IgD-negative memory B cell (primary cell): Measurements from ENCODE around the gene DOCK10. TPM values are rescaled to one million over a fixed set of nuclear protein-coding genes. Genes with fewer than 3 reads are reported as not detected.

Source experiments
- H3K27ac Mint-ChIP-seq, 3 donors: one replicate each; pipeline ENCODE4 v1.8.0; 2020 to 2022; ENCODE audit warnings: mild to moderate bottlenecking in 3 of 3, mixed read lengths in 3 of 3, moderate library complexity in 1 of 3
- H3K27me3 Mint-ChIP-seq: one replicate; pipeline ENCODE4 v1.8.0; 2021; ENCODE audit warnings: mixed read lengths
- H3K36me3 Mint-ChIP-seq: one replicate; pipeline ENCODE4 v1.8.0; 2020; ENCODE audit warnings: mild to moderate bottlenecking, mixed read lengths
- H3K4me1 Mint-ChIP-seq, 3 donors: one replicate each; pipeline ENCODE4 v1.8.0; 2020 to 2022; ENCODE audit warnings: mixed read lengths in 3 of 3, mild to moderate bottlenecking in 1 of 3
- H3K4me3 Mint-ChIP-seq, 4 donors: one replicate each; pipeline ENCODE4 v1.8.0; 2020 to 2022; ENCODE audit warnings: mild to moderate bottlenecking in 4 of 4, mixed read lengths in 4 of 4, moderate library complexity in 3 of 4
- H3K9me3 Mint-ChIP-seq, 3 donors: one replicate each; pipeline ENCODE4 v1.8.0; 2020 to 2021; ENCODE audit warnings: mixed read lengths in 3 of 3, mild to moderate bottlenecking in 1 of 3
- polyA plus RNA-seq: library from polyadenylated mRNA; unstranded; fragments of 300-500 nt; fragmentation: Illumina TruSeq; gene quantifications from one replicate; pipeline ENCODE4 v1.2.3, GENCODE V29; 2021

The DOCK10 gene
- 26.9 TPM for polyA plus RNA-seq

- no peaks in the 10 kb centered on the region for H3K9me3 Mint-ChIP-seq
- H3K36me3 Mint-ChIP-seq: no peaks in the 10 kb centered on the region
- peak within 1 kb of the TSS; percentile 75 to 99 (median 98) for H3K27ac Mint-ChIP-seq
- peaks cover 30 to 47% (median 43%) of the 10 kb centered on the region in 3 donors for H3K4me1 Mint-ChIP-seq
- H3K27me3 Mint-ChIP-seq: peaks cover 3% of the 10 kb centered on the region
- H3K4me3 Mint-ChIP-seq: peak within 1 kb of the TSS; percentile 91 to 98 (median 98)
Measured at GRCh38 chr2:225041851-225042799, at the start of gene DOCK10. Gene DOCK10, minus strand, starts transcription at chr2:225042468. Its CDS starts 94 bp downstream, at chr2:225042374.

- Mint-ChIP-seq H3K27me3 (peaks cover 6% of the 10 kb centered on the region), H3K36me3 (peaks cover 3% of the 10 kb centered on the region), H3K4me1 (no peaks in the 10 kb centered on the region), H3K27ac (no peak overlapping the region), H3K9me3 (peaks cover 0 to 4% (median 0%) of the 10 kb centered on the region in 3 donors), H3K4me3 (no peak overlapping the region)
Measured at GRCh38 chr2:225091336-225091735, 49.1 kb upstream of the DOCK10 start.

DNA sequence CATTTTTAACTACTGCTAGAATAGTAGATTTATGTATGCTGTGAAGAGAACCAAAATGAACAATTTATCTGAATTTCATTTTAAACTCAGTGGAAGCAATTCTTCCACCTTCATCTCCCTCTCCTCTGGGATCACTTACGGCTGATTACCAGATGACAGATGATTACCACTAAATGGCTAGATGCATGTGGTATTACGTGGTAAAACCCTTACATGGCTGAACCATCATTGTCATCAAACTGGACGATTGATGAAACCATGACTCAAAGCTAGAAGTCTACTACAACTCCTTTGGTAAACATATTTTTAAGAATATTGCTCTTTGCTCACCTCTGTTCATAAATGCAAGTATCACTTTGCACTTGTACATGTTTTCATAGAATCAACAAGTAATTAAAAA is 48.5 kb upstream of the DOCK10 start:
- peaks cover 3% of the 10 kb centered on the region for H3K36me3 Mint-ChIP-seq
- H3K27me3 Mint-ChIP-seq: peaks cover 6% of the 10 kb centered on the region
- H3K27ac Mint-ChIP-seq: no peak overlapping the region
- H3K4me3 Mint-ChIP-seq: no peak overlapping the region
- H3K4me1 Mint-ChIP-seq: no peaks in the 10 kb centered on the region
- peaks cover 0 to 4% (median 0%) of the 10 kb centered on the region in 3 donors for H3K9me3 Mint-ChIP-seq

DNA sequence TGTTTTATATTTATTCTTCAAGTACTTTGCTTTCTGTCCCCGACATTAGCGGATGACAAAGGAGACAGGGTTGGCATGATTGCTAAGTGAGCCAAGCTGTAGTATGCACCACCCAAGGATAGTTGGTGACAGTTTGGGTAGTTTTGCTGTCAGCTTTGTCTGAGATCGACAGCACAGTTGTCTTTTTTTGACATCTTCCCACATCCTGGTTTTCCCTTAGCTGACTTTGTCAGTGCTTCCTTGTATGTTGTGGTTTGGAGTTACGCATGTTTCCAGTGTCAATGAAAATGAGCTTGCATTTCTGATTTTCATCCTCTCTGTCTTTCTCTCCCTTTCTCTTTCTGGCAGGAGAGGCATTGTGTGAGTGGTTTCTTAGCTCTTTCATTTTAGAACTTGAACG is 44.6 kb upstream of the DOCK10 start:
- Mint-ChIP-seq H3K27me3 (peaks cover 3% of the 10 kb centered on the region), H3K4me3 (no peak overlapping the region), H3K36me3 (no peaks in the 10 kb centered on the region), H3K4me1 (no peaks in the 10 kb centered on the region), H3K9me3 (peaks cover 0 to 2% (median 0%) of the 10 kb centered on the region in 3 donors), H3K27ac (no peak overlapping the region)

- Mint-ChIP-seq H3K27ac (no peak overlapping the region), H3K27me3 (peaks cover 3% of the 10 kb centered on the region), H3K4me3 (no peak overlapping the region), H3K9me3 (peaks cover 0 to 2% (median 0%) of the 10 kb centered on the region in 3 donors), H3K4me1 (no peaks in the 10 kb centered on the region), H3K36me3 (no peaks in the 10 kb centered on the region)
Measured at GRCh38 chr2:225086439-225086838, 44.2 kb upstream of the DOCK10 start.

DNA sequence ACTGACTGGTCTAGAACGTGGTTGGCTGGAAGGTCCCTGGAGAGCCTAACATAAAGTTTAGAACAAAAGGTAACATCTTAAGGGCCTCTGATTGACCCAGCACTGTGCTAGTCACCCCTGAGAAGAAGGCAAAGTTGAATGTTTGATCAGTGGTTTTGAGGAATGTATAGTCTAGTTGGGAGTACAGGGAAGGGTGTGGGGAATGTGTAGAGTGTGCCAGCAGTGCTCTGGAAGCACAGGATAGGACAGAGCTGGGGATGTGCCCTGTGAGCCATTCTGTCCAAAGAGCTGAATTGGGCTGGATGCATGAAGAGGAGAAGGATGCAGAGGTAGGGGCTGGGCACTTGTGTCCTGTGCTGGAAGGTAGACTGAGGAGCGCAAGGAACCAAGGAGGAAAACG is 41.0 kb upstream of the DOCK10 start:
- H3K9me3 Mint-ChIP-seq: peaks cover 0 to 2% (median 0%) of the 10 kb centered on the region in 3 donors
- H3K27me3 Mint-ChIP-seq: peaks cover 4% of the 10 kb centered on the region
- H3K4me1 Mint-ChIP-seq: no peaks in the 10 kb centered on the region
- no peak overlapping the region for H3K27ac Mint-ChIP-seq
- H3K36me3 Mint-ChIP-seq: no peaks in the 10 kb centered on the region
- H3K4me3 Mint-ChIP-seq: no peak overlapping the region

- H3K9me3 Mint-ChIP-seq: no peaks in the 10 kb centered on the region
- H3K27me3 Mint-ChIP-seq: peaks cover 1% of the 10 kb centered on the region
- no peak overlapping the region for H3K4me3 Mint-ChIP-seq
- H3K27ac Mint-ChIP-seq: no peak overlapping the region
- no peaks in the 10 kb centered on the region for H3K4me1 Mint-ChIP-seq
- H3K36me3 Mint-ChIP-seq: no peaks in the 10 kb centered on the region
Measured at GRCh38 chr2:225076125-225076524, 33.9 kb upstream of the DOCK10 start.

- no peak overlapping the region for H3K27ac Mint-ChIP-seq
- no peaks in the 10 kb centered on the region for H3K9me3 Mint-ChIP-seq
- H3K27me3 Mint-ChIP-seq: no peaks in the 10 kb centered on the region
- no peaks in the 10 kb centered on the region for H3K4me1 Mint-ChIP-seq
- no peaks in the 10 kb centered on the region for H3K36me3 Mint-ChIP-seq
- no peak overlapping the region for H3K4me3 Mint-ChIP-seq
Measured at GRCh38 chr2:225074919-225075681, 32.8 kb upstream of the DOCK10 start.

DNA sequence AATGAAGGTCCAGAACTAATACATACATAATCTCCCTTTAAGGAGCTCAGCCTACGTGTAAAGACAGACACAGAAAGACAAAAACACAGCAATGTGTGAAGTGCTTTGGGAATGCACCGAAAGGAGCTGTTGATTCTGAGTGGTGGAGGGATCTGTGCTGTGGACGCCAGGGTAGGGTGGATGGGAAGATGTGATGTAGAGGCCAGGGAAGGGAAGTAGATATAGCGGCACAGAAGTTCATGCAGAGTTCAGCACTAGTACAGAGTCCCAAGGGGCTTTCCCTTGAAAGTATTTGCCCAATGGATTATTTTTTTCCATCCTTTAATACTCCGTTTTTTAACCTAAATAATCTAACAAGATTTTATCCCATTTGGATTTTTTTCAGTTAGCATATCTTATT is 32.1 kb upstream of the DOCK10 start:
- no peak overlapping the region for H3K27ac Mint-ChIP-seq
- H3K4me1 Mint-ChIP-seq: no peaks in the 10 kb centered on the region
- no peak overlapping the region for H3K4me3 Mint-ChIP-seq
- H3K9me3 Mint-ChIP-seq: no peaks in the 10 kb centered on the region
- H3K36me3 Mint-ChIP-seq: no peaks in the 10 kb centered on the region
- H3K27me3 Mint-ChIP-seq: peaks cover 1% of the 10 kb centered on the region

DNA sequence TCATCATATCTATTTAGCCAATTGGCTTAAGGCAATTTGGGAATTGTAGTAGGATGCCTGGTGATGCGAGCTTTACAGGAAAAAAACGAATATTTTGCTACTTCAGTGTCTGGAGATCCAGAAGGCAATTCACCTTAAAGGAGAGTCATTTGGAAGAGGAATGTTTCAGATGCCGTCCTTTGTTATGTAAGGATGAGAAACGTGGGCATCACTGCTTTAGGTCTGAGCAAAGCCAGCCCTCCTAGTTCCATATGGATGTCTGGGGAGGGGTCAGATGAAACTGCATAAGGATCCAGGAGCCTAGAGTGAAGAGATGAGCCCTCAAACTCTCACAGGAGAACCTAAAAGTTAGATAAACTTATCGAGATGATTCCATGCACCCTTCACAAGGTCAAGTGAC is 30.9 kb upstream of the DOCK10 start:
- Mint-ChIP-seq H3K27me3 (peaks cover 5% of the 10 kb centered on the region), H3K36me3 (no peaks in the 10 kb centered on the region), H3K4me3 (no peak overlapping the region), H3K27ac (peak overlapping the region in 1 of 3 donors; percentile 59), H3K4me1 (no peaks in the 10 kb centered on the region), H3K9me3 (peaks cover 0 to 2% (median 2%) of the 10 kb centered on the region in 3 donors)

- no peaks in the 10 kb centered on the region for H3K4me1 Mint-ChIP-seq
- H3K27ac Mint-ChIP-seq: no peak overlapping the region
- peaks cover 5% of the 10 kb centered on the region for H3K27me3 Mint-ChIP-seq
- H3K9me3 Mint-ChIP-seq: peaks cover 0 to 8% (median 5%) of the 10 kb centered on the region in 3 donors
- H3K4me3 Mint-ChIP-seq: no peak overlapping the region
- H3K36me3 Mint-ChIP-seq: no peaks in the 10 kb centered on the region
Measured at GRCh38 chr2:225072444-225072843, 30.2 kb upstream of the DOCK10 start.

DNA sequence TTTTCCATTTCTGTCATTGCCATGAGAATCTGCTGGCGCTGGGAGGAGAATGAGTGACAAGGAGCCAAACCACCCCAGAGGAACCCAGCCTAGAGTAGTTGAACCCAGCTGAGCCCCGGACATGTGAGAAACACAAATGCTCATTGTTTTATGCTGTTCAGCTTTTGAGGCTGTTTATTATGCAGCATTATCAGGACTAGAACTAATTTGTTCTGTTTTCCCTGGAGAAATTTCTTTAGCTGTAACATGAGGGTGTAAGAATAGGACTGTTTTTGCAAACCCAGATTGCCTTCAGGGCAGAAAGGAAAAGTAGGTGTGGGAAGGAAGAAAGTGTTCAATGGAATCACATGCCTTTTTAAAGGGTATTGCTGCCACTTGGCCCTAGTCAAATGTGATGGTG is 28.5 kb upstream of the DOCK10 start:
- Mint-ChIP-seq H3K36me3 (no peaks in the 10 kb centered on the region), H3K9me3 (peaks cover 11 to 15% (median 13%) of the 10 kb centered on the region in 3 donors), H3K27ac (peak overlapping the region in 1 of 3 donors; percentile 6), H3K4me3 (no peak overlapping the region), H3K27me3 (peaks cover 5% of the 10 kb centered on the region), H3K4me1 (no peaks in the 10 kb centered on the region)

GRCh38 chr2:225069966-225070365 is 27.7 kb upstream of the DOCK10 start:
- Mint-ChIP-seq H3K27me3 (peaks cover 5% of the 10 kb centered on the region), H3K36me3 (no peaks in the 10 kb centered on the region), H3K4me1 (no peaks in the 10 kb centered on the region), H3K4me3 (no peak overlapping the region), H3K9me3 (peaks cover 11 to 15% (median 13%) of the 10 kb centered on the region in 3 donors), H3K27ac (no peak overlapping the region)

DNA sequence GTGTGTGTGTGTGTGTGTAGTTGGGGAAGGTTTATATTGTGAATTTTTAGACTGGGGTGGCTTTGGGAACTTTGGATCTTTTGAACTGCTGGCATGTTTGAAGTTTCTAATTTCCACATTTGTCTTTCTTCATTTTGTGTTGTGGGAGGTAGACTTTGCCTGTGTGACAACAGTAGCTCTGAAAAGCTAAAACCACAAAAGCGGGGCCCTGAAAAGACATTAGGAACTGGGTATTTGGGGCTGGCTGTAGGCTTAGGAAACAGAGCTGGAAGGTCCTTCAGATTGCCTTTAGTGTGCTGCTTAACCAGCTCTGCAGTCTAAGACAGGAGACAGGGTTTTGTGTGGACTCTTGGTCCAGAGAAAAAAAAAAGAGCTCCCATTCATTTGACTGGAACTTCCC is 27.2 kb upstream of the DOCK10 start:
- H3K27me3 Mint-ChIP-seq: peaks cover 5% of the 10 kb centered on the region
- H3K27ac Mint-ChIP-seq: no peak overlapping the region
- no peaks in the 10 kb centered on the region for H3K36me3 Mint-ChIP-seq
- H3K4me3 Mint-ChIP-seq: no peak overlapping the region
- peaks cover 11 to 15% (median 13%) of the 10 kb centered on the region in 3 donors for H3K9me3 Mint-ChIP-seq
- no peaks in the 10 kb centered on the region for H3K4me1 Mint-ChIP-seq

GRCh38 chr2:225065882-225066281 is 23.6 kb upstream of the DOCK10 start:
- H3K4me3 Mint-ChIP-seq: no peak overlapping the region
- H3K27me3 Mint-ChIP-seq: peaks cover 5% of the 10 kb centered on the region
- H3K27ac Mint-ChIP-seq: no peak overlapping the region
- peaks cover 11 to 15% (median 13%) of the 10 kb centered on the region in 3 donors for H3K9me3 Mint-ChIP-seq
- H3K36me3 Mint-ChIP-seq: peaks cover 2% of the 10 kb centered on the region
- no peaks in the 10 kb centered on the region for H3K4me1 Mint-ChIP-seq
